GM23338 (cell line): ENCODE data around the gene IKZF1. TPM values are rescaled to one million over a fixed set of nuclear protein-coding genes. Genes with fewer than 3 reads are reported as not detected.

ENCODE experiments used
- ATAC-seq: fragments of 200-7000 bp; cut with Tn5 transposase; 3 replicates; pipeline ENCODE4 v1.9.1; 2020
- DNase-seq: peaks from one replicate; pipeline ENCODE4 v3.0.0-alpha.2; 2015; ENCODE audit warnings: low spot score
- H2AFZ ChIP-seq: fragments of 200-600 bp; sonication (generic); 2 replicates; pipeline ENCODE4 v1.8.0; 2016; ENCODE audit warnings: antibody characterized with exemption, mild to moderate bottlenecking, moderate library complexity
- H3F3A ChIP-seq: fragments of 200-600 bp; sonication (generic); replicated peaks from 2 replicates; pipeline ENCODE4 v1.8.0; 2017; ENCODE audit warnings: antibody characterized with exemption, mixed run types, low read depth
- H3K27ac ChIP-seq: fragments of 200-600 bp; sonication (generic); 2 replicates; pipeline ENCODE4 v1.6.1; 2016; ENCODE audit warnings: low read depth
- H3K27me3 ChIP-seq: fragments of 200-600 bp; sonication (generic); 2 replicates; pipeline ENCODE4 v1.8.0; 2016; ENCODE audit warnings: mild to moderate bottlenecking, mixed run types, moderate library complexity; ENCODE audit not compliant: insufficient read depth
- H3K36me3 ChIP-seq: fragments of 200-600 bp; sonication (generic); 2 replicates; pipeline ENCODE4 v1.8.0; 2016; ENCODE audit warnings: mild to moderate bottlenecking; ENCODE audit not compliant: insufficient read depth
- H3K4me1 ChIP-seq: fragments of 200-600 bp; sonication (generic); 2 replicates; pipeline ENCODE4 v1.8.0; 2016; ENCODE audit warnings: mild to moderate bottlenecking, moderate library complexity; ENCODE audit not compliant: insufficient read depth
- H3K4me2 ChIP-seq: fragments of 200-600 bp; sonication (generic); 2 replicates; pipeline ENCODE4 v1.7.1; 2017; ENCODE audit warnings: mixed run types
- H3K4me3 ChIP-seq: fragments of 200-600 bp; sonication (generic); 2 replicates; pipeline ENCODE4 v1.6.1; 2016; ENCODE audit warnings: mixed run types
- H3K79me2 ChIP-seq: fragments of 200-600 bp; sonication (generic); replicated peaks from 2 replicates; pipeline ENCODE4 v1.8.0; 2017; ENCODE audit warnings: mild to moderate bottlenecking; ENCODE audit not compliant: insufficient read depth
- H3K9me2 ChIP-seq: fragments of 200-600 bp; sonication (generic); 2 replicates; pipeline ENCODE4 v1.8.0; 2017; ENCODE audit not compliant: insufficient read depth
- H4K20me1 ChIP-seq: fragments of 200-600 bp; sonication (generic); replicated peaks from 2 replicates; pipeline ENCODE4 v1.8.0; 2017; ENCODE audit warnings: mild to moderate bottlenecking; ENCODE audit not compliant: insufficient read depth
- H3K27ac Mint-ChIP-seq: 2 replicates; pipeline ENCODE4 v1.8.0; 2020; ENCODE audit warnings: inconsistent platforms, mild to moderate bottlenecking, moderate library complexity, mixed read lengths
- H3K27me3 Mint-ChIP-seq: 3 replicates; pipeline ENCODE4 v1.8.0; 2022; ENCODE audit warnings: low read depth, mild to moderate bottlenecking, moderate library complexity, mixed read lengths, inconsistent platforms; ENCODE audit not compliant: insufficient read depth, poor library complexity
- H3K36me3 Mint-ChIP-seq: 3 replicates; pipeline ENCODE4 v1.8.0; 2021; ENCODE audit warnings: low read depth, mild to moderate bottlenecking, inconsistent platforms, moderate library complexity, mixed read lengths
- H3K4me1 Mint-ChIP-seq: 3 replicates; pipeline ENCODE4 v1.8.0; 2020; ENCODE audit warnings: mild to moderate bottlenecking, inconsistent platforms, mixed read lengths
- H3K4me3 Mint-ChIP-seq: 3 replicates; pipeline ENCODE4 v1.8.0; 2021; ENCODE audit warnings: moderate library complexity, mild to moderate bottlenecking, inconsistent platforms, mixed read lengths
- H3K9me3 Mint-ChIP-seq: 3 replicates; pipeline ENCODE4 v1.8.0; 2020; ENCODE audit warnings: moderate library complexity, mild to moderate bottlenecking, inconsistent platforms, mixed read lengths
- CREB1 ChIP-seq: fragments of 250-450 bp; sonication (Bioruptor Pico); IDR thresholded peaks from 2 replicates; pipeline ENCODE4 v1.5.0; 2020; ENCODE audit warnings: low read depth, mild to moderate bottlenecking, moderate library complexity
- CTCF ChIP-seq, 2 experiments: fragments of 200-600 bp in 1 of 2; sonication (generic) in 1 of 2; conservative IDR thresholded peaks; 2 replicates each; pipeline versions ENCODE4 v1.5.1 to v1.6.1; 2016 to 2017; ENCODE audit warnings: antibody characterized with exemption in 2 of 2, low read depth in 2 of 2, mild to moderate bottlenecking in 2 of 2, moderate library complexity in 1 of 2
- ETS1 ChIP-seq: IDR thresholded peaks from 2 replicates; pipeline ENCODE4 v1.6.1; 2016; ENCODE audit warnings: antibody characterized with exemption
- EZH2 ChIP-seq: fragments of 200-600 bp; sonication (generic); IDR thresholded peaks from one replicate; pipeline ENCODE4 v1.8.0; 2017; ENCODE audit warnings: antibody characterized with exemption, mild to moderate bottlenecking, low read depth; ENCODE audit not compliant: unreplicated experiment
- EZH2phosphoT487 ChIP-seq: fragments of 200-600 bp; sonication (generic); IDR thresholded peaks from one replicate; pipeline ENCODE4 v1.8.1; 2018; ENCODE audit warnings: antibody characterized with exemption; ENCODE audit not compliant: unreplicated experiment
- JUNB ChIP-seq: IDR thresholded peaks from one replicate; pipeline ENCODE4 v1.6.1; 2016; ENCODE audit warnings: antibody characterized with exemption; ENCODE audit not compliant: unreplicated experiment
- NANOG ChIP-seq: IDR thresholded peaks from 2 replicates; pipeline ENCODE4 v1.6.1; 2016; ENCODE audit warnings: antibody characterized with exemption, borderline replicate concordance
- POLR2AphosphoS5 ChIP-seq: IDR thresholded peaks from 2 replicates; pipeline ENCODE4 v1.6.1; 2016; ENCODE audit warnings: antibody characterized with exemption, low read depth
- REST ChIP-seq: IDR thresholded peaks from one replicate; pipeline ENCODE4 v1.6.1; 2018; ENCODE audit warnings: antibody characterized with exemption; ENCODE audit not compliant: unreplicated experiment
- STAT1 ChIP-seq: IDR thresholded peaks from one replicate; pipeline ENCODE4 v1.6.1; 2016; ENCODE audit warnings: antibody characterized with exemption; ENCODE audit not compliant: unreplicated experiment
- ZNF114 ChIP-seq: fragments of 250-450 bp; sonication (Bioruptor Pico); IDR thresholded peaks from 2 replicates; pipeline ENCODE4 v1.5.0; 2020; ENCODE audit warnings: mild to moderate bottlenecking, moderate library complexity
- ZNF331 ChIP-seq: fragments of 250-450 bp; sonication (Bioruptor Pico); IDR thresholded peaks from 2 replicates; pipeline ENCODE4 v1.5.0; 2020; ENCODE audit warnings: low read depth, mild to moderate bottlenecking, moderate library complexity
- ZNF462 ChIP-seq: fragments of 250-450 bp; sonication (Bioruptor Pico); IDR thresholded peaks from 2 replicates; pipeline ENCODE4 v1.5.0; 2020; ENCODE audit warnings: mild to moderate bottlenecking, moderate library complexity
- polyA plus RNA-seq: library from polyadenylated mRNA; unstranded; fragments of >200 nt; fragmentation: Nextera tagmentation; extraction: Ambion mirVana; gene quantifications from 2 replicates; pipeline ENCODE4 v1.2.1, GENCODE V29; 2016
- total RNA-seq: library from RNA; depleted of rRNA; stranded (reverse); fragments of >200 nt; shearing (Covaris generic); gene quantifications from 2 replicates; pipeline ENCODE4 v1.2.3, GENCODE V29; 2014

The IKZF1 gene
- total and polyA plus RNA-seq, 2 experiments from 2014 or later, result 0.57 to 1.8 TPM

DNA sequence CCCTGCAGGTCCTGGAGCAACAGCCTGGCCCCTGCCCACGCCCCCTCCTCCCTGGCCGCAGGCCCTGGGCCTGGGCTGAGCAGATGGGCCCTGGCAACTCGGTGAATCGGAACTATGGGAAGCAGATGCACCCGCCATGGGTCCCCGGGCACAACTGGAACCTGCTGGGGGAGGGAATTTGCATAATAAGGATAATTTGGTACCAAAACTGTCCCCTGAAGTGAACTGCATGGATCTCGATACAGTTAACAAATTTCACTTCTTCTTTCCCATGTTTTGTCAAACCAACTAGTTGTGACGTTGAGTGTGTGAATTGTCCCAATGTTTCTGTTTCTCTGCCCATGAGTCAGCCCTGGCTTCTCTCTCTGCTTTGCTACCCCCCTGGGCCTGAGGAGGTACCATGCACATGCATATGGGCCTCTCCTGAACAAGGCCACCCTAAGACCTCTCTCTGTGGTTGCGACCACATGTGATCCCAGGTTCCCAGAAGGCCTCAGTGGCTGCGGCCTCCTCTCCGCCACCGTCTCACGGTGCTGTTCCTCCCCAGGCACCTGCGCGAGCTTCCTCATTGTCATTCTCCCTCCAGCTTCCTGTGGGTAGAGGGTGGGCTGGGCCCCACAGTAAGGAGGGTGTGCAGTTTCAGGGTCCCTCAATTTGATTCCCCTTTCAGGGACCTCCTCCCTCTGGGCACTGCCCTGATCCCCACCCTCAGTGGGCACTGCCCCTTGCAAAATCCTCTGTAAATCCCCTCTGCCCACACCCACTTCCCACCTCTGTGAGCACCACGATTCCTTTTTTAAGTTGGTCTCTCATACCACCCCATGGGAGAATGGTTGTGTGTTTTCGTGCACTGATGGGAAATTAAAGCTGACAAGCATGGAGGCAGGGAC, 105.6 kb downstream of the IKZF1 start:
- no peaks in the 10 kb centered on the region; the same call in 1 of the 2 replicates for H3K4me1 ChIP-seq
- H4K20me1 ChIP-seq, result no peaks in the 10 kb centered on the region
- H3K79me2 ChIP-seq, result no peaks in the 10 kb centered on the region
- no peaks in the 10 kb centered on the region; the same call in 1 of the 2 replicates for H3K9me2 ChIP-seq
- no peak overlapping the region for H3K4me3 Mint-ChIP-seq
- no peak overlapping the region for H3K4me2 ChIP-seq
- H3F3A ChIP-seq, result no peaks in the 10 kb centered on the region
- H3K27me3 ChIP-seq, result no peaks in the 10 kb centered on the region
- H3K4me1 Mint-ChIP-seq, result peaks cover 6% of the 10 kb centered on the region; the same call in 2 of the 3 replicates
- DNase-seq (no peak), ATAC-seq (no peak)
- H3K4me3 ChIP-seq, result no peak overlapping the region
- H2AFZ ChIP-seq, result no peak overlapping the region
- peaks cover 6% of the 10 kb centered on the region for H3K27me3 Mint-ChIP-seq
- TF ChIP-seq CTCF (conservative IDR thresholded peaks at IDR 0.05; ENCODE audit: low read depth in 2 of 2), result no peak
- TF ChIP-seq ZNF114, result no peak
- TF ChIP-seq ZNF462, result no peak
- no peak for TF ChIP-seq EZH2
- TF ChIP-seq ETS1, result no peak
- no peak for TF ChIP-seq REST
- TF ChIP-seq POLR2AphosphoS5, result no peak
- TF ChIP-seq JUNB, result no peak
- no peak for TF ChIP-seq CREB1
- no peak for TF ChIP-seq STAT1
- TF ChIP-seq NANOG, result no peak
- no peak for TF ChIP-seq ZNF331 (CRISPR knock-in tag)
- no peak for TF ChIP-seq EZH2phosphoT487
- H3K27ac Mint-ChIP-seq, result no peak overlapping the region
- H3K36me3 ChIP-seq, result no peaks in the 10 kb centered on the region
- H3K9me3 Mint-ChIP-seq, result no peaks in the 10 kb centered on the region
- no peak overlapping the region for H3K27ac ChIP-seq
- no peaks in the 10 kb centered on the region for H3K36me3 Mint-ChIP-seq
